Parathyroid adenoma (tissue), 2 donors: ENCODE measurements around the gene TMEM95.
"Not testable (repeated sequence)": the region's sequence is repeated elsewhere in the genome, so short reads cannot be mapped to it uniquely, and the experiment has no call there.

Source experiments
- H2AFZ ChIP-seq: fragments of 300-600 bp; sonication (generic); one replicate; pipeline ENCODE4 v1.7.0; 2017; ENCODE audit warnings: antibody characterized with exemption, mild to moderate bottlenecking
- H3K27ac ChIP-seq: fragments of 300-600 bp; sonication (generic); one replicate; pipeline ENCODE4 v1.7.0; 2017
- H3K27me3 ChIP-seq: fragments of 300-600 bp; sonication (generic); one replicate; pipeline ENCODE4 v1.7.0; 2017; ENCODE audit warnings: low read length; ENCODE audit not compliant: control insufficient read depth, insufficient read depth
- H3K36me3 ChIP-seq: fragments of 300-600 bp; sonication (generic); one replicate; pipeline ENCODE4 v1.7.0; 2017; ENCODE audit warnings: low read length; ENCODE audit not compliant: control insufficient read depth, insufficient read depth
- H3K4me1 ChIP-seq: fragments of 300-600 bp; sonication (generic); one replicate; pipeline ENCODE4 v1.7.0; 2017; ENCODE audit warnings: control low read depth
- H3K4me2 ChIP-seq: fragments of 300-600 bp; sonication (generic); one replicate; pipeline ENCODE4 v1.7.0; 2017; ENCODE audit warnings: low read length
- H3K4me3 ChIP-seq: fragments of 300-600 bp; sonication (generic); one replicate; pipeline ENCODE4 v1.7.0; 2017; ENCODE audit warnings: low read depth, low read length
- H3K79me2 ChIP-seq: fragments of 300-600 bp; sonication (generic); one replicate; pipeline ENCODE4 v1.7.0; 2017; ENCODE audit warnings: control low read depth
- H3K9ac ChIP-seq: fragments of 300-600 bp; sonication (generic); one replicate; pipeline ENCODE4 v1.7.0; 2017; ENCODE audit warnings: mild to moderate bottlenecking
- H3K9me3 ChIP-seq: fragments of 300-600 bp; sonication (generic); one replicate; pipeline ENCODE4 v1.7.0; 2017; ENCODE audit warnings: low read length; ENCODE audit not compliant: control insufficient read depth
- CTCF ChIP-seq: fragments of 300-600 bp; sonication (generic); IDR thresholded peaks from one replicate; pipeline ENCODE4 v1.7.0; 2017; ENCODE audit warnings: antibody characterized with exemption, mild to moderate bottlenecking
- donor health status: primary hyperparathyroidism.

TMEM95 gene

DNA sequence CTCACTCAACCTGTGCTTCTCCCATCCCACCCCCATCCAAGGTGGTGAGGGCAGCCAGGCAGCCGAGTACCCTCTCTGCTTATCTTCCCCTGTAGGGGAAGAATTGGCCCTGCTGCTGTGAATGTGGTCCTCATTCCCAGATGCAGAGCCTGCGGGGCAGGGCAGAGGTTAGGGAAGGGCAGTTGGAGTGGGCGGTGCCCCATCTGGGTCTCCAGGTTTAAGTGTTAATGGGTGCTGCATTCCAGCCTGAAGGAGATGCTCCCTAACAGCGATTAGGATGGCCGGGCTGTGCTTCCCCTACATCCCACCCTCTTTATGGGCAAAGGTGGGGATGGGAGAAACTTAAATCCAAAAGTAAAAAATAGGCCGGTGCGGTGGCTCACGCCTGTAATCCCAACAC is 12.1 kb downstream of the TMEM95 start:
- H3K27ac ChIP-seq, result no peak overlapping the region
- no peaks in the 10 kb centered on the region for H3K27me3 ChIP-seq
- no peaks in the 10 kb centered on the region for H3K4me1 ChIP-seq
- H2AFZ ChIP-seq, result no peak overlapping the region
- H3K9ac ChIP-seq, result no peak overlapping the region
- no peaks in the 10 kb centered on the region for H3K9me3 ChIP-seq
- TF ChIP-seq CTCF, result no peak
- H3K4me2 ChIP-seq, result no peak overlapping the region
- no peaks in the 10 kb centered on the region for H3K36me3 ChIP-seq
- H3K79me2 ChIP-seq, result no peaks in the 10 kb centered on the region
- no peak overlapping the region for H3K4me3 ChIP-seq

DNA sequence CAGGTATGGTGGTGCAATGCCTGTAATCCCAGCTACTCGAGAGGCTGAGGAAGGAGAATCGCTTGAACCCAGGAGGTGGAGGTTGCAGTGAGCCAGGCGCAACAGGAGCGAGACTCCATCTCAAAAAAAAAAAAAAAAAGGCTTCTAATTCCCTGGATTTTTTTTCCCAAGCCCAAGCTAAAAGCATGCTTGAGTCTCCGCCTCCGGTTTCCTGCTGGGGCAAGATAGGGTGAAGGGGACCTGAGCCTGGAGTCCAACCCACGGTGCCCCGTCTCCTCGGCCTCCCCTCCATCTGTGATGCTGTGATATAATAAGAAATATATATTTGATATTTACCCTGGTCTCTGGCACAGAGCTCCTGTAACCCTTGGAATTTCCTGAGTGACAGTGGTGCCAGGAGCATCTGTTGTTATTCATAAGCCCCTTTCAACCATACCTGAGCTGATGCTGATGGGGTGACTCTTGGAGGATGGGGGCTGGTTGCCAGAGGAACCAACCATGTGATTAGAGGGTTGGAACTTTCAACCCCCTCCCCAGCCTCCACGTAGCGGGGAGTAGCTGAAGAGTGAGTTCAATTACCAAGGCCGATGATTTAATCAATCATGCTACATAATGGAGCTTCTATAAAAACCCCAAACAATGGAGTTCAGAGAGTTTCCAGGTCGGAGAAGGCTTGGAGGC is 13.1 kb downstream of the TMEM95 start:
- TF ChIP-seq CTCF, result no peak
- no peak overlapping the region for H2AFZ ChIP-seq
- H3K27ac ChIP-seq, result no peak overlapping the region
- no peaks in the 10 kb centered on the region for H3K27me3 ChIP-seq
- no peaks in the 10 kb centered on the region for H3K9me3 ChIP-seq
- no peak overlapping the region for H3K4me2 ChIP-seq
- H3K9ac ChIP-seq, result no peak overlapping the region
- H3K36me3 ChIP-seq, result no peaks in the 10 kb centered on the region
- H3K79me2 ChIP-seq, result no peaks in the 10 kb centered on the region
- H3K4me1 ChIP-seq, result no peaks in the 10 kb centered on the region
- H3K4me3 ChIP-seq, result no peak overlapping the region

DNA sequence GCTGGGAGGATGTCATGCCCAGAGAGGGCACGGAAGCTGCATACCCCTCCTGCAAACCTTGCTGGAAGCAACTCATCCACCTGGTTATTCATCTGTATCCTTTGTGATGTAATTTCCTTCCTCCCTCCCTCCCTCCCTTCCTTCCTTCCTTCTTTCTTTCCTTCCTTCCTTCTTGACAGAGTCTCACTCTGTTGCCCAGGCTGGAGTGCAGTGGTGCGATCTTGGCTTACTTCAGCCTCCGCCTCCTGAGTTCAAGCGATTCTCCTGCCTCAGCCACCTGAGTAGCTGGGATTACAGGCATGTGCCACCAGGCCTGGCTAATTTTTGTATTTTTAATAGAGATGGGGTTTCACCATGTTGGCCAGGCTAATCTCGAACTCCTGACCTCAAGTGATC is 13.6 kb downstream of the TMEM95 start:
- not testable (repeated sequence) for H3K36me3 ChIP-seq, H2AFZ ChIP-seq, H3K27ac ChIP-seq, H3K9me3 ChIP-seq, H3K4me2 ChIP-seq, H3K27me3 ChIP-seq, H3K4me3 ChIP-seq, H3K79me2 ChIP-seq, H3K4me1 ChIP-seq, H3K9ac ChIP-seq

DNA sequence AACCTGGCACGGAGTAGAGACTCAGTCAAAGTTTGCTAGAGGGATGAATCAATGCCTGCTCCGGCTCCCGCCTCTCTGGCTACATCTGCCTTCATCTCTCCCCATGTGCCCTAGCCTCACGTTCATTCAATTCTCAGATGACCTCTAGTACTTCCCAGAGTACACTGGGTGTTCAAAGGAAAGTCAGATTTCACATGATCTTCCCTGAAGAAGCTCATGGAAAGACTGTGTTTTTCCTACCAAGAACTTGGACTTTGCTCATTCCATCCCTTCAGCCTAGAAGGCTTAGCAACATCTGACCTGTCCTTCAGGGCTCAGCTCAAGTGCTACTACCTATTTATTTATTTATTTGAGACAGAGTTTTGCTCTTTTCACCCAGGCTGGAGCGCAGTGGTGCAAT is 14.9 kb downstream of the TMEM95 start:
- Histone ChIP-seq H2AFZ (no peak overlapping the region), H3K9me3 (no peaks in the 10 kb centered on the region), H3K36me3 (no peaks in the 10 kb centered on the region), H3K4me1 (no peaks in the 10 kb centered on the region), H3K4me2 (no peak overlapping the region), H3K4me3 (no peak overlapping the region), H3K27me3 (no peaks in the 10 kb centered on the region), H3K79me2 (no peaks in the 10 kb centered on the region), H3K27ac (no peak overlapping the region), H3K9ac (no peak overlapping the region)
- TF ChIP-seq CTCF, result no peak

DNA sequence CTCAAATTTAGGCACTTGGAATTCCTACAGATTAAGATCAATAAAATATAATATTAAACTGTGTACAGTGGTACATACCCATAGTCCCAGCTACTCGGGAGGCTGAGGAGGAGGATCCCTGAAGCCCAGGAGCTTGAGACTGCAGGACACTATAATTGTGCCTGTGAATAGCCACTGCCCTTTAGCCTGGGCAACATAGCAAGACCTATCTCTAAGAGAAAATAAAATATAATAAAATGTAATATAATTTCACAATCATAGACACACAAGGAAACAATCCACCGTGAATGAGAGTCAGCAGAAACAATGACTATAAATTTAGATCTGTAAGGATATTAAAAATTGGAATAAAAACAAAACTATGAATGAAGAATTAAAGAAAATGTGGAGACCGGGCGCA is 15.9 kb downstream of the TMEM95 start:
- no peak overlapping the region for H3K4me2 ChIP-seq
- no peak overlapping the region for H2AFZ ChIP-seq
- H3K36me3 ChIP-seq, result no peaks in the 10 kb centered on the region
- H3K27ac ChIP-seq, result no peak overlapping the region
- H3K79me2 ChIP-seq, result no peaks in the 10 kb centered on the region
- no peak overlapping the region for H3K9ac ChIP-seq
- no peaks in the 10 kb centered on the region for H3K9me3 ChIP-seq
- TF ChIP-seq CTCF, result no peak
- H3K4me3 ChIP-seq, result no peak overlapping the region
- H3K27me3 ChIP-seq, result no peaks in the 10 kb centered on the region
- H3K4me1 ChIP-seq, result no peaks in the 10 kb centered on the region
